RKO (cell line): ENCODE data around the gene ADIRF.
A peak's percentile ranks its signal among the peaks of the same experiment; 100 is the strongest.

ENCODE experiments used
- DNase-seq: peaks from one replicate; pipeline ENCODE4 v3.0.0-alpha.2; 2016; ENCODE audit warnings: low spot score

The ADIRF gene

GRCh38 chr10:86960863-86961434, 7.3 kb upstream of the ADIRF start:
- no peak for DNase-seq

GRCh38 chr10:86961481-86962091, 6.7 kb upstream of the ADIRF start:
- peak; percentile 80 for DNase-seq

GRCh38 chr10:86962136-86962980, 5.9 kb upstream of the ADIRF start:
- no peak for DNase-seq

GRCh38 chr10:86962981-86963310, 5.3 kb upstream of the ADIRF start:
- no peak for DNase-seq

GRCh38 chr10:86963341-86963919, 4.9 kb upstream of the ADIRF start:
- no peak for DNase-seq

- DNase-seq, result no peak
These were observed 4.0 kb upstream of the ADIRF start for GRCh38 chr10:86964061-86964846.

GRCh38 chr10:86964847-86965190, 3.5 kb upstream of the ADIRF start:
- DNase-seq, result no peak

GRCh38 chr10:86965986-86966654, 2.2 kb upstream of the ADIRF start:
- no peak for DNase-seq

GRCh38 chr10:86967481-86967941, 771 bp upstream of the ADIRF start:
- no peak for DNase-seq

- DNase-seq, result no peak
These were observed 693 bp downstream of the ADIRF start for GRCh38 chr10:86968994-86969355.

- DNase-seq, result peak; percentile 88
These were observed 1.2 kb downstream of the ADIRF start for GRCh38 chr10:86969421-86970041.

- peak; percentile 75 for DNase-seq
These were observed 2.1 kb downstream of the ADIRF start for GRCh38 chr10:86970162-86970981.

- DNase-seq, result no peak
These were observed 2.6 kb downstream of the ADIRF start for GRCh38 chr10:86970982-86971231.

- peak; percentile 85 for DNase-seq
These were observed 3.1 kb downstream of the ADIRF start for GRCh38 chr10:86971232-86971991.

- DNase-seq, result no peak
These were observed 4.5 kb downstream of the ADIRF start for GRCh38 chr10:86972613-86973380.

GRCh38 chr10:86974484-86974883, 6.2 kb downstream of the ADIRF start:
- DNase-seq, result no peak

- DNase-seq, result no peak
These were observed 8.2 kb downstream of the ADIRF start for GRCh38 chr10:86976362-86977056.

- peak; percentile 26 for DNase-seq
These were observed 10.2 kb downstream of the ADIRF start for GRCh38 chr10:86978457-86978856.
